HepG2 (cell line): Measurements from ENCODE around the gene FBH1. TPM values are rescaled to one million over a fixed set of nuclear protein-coding genes. Genes with fewer than 3 reads are reported as not detected.
A peak's percentile ranks its signal among the peaks of the same experiment; 100 is the strongest.

Experiments used
- ATF5 ChIP-seq: sonication (generic); formaldehyde crosslinking; IDR thresholded peaks from 2 replicates; pipeline ENCODE4 v1.4.0; 2020; ENCODE audit warnings: mild to moderate bottlenecking, low read depth, missing genetic modification reagents
- CSRNP1 ChIP-seq: sonication (generic); formaldehyde crosslinking; IDR thresholded peaks from 2 replicates; pipeline ENCODE4 v1.8.1; 2023; ENCODE audit warnings: mild to moderate bottlenecking, missing genetic modification reagents
- EP300 ChIP-seq, 3 experiments: sonication (generic) in 1 of 3; formaldehyde crosslinking in 1 of 3; IDR thresholded peaks; 2 replicates each; pipeline versions ENCODE4 v1.5.1 to v1.6.1; 2011 to 2020; ENCODE audit warnings: low read depth in 2 of 3, low read length in 2 of 3, borderline replicate concordance in 1 of 3, improper control_type of control experiment in 1 of 3, mild to moderate bottlenecking in 1 of 3, missing genetic modification reagents in 1 of 3, moderate library complexity in 1 of 3
- FOXJ3 ChIP-seq: sonication (generic); formaldehyde crosslinking; IDR thresholded peaks from 2 replicates; pipeline ENCODE4 v1.4.0; 2020; ENCODE audit warnings: missing genetic modification reagents, mild to moderate bottlenecking, borderline replicate concordance
- GATAD2A ChIP-seq: IDR thresholded peaks from 2 replicates; pipeline ENCODE4 v1.6.1; 2016
- HHEX ChIP-seq: IDR thresholded peaks from 2 replicates; pipeline ENCODE4 v1.6.1; 2016; ENCODE audit warnings: control low read depth
- KLF12 ChIP-seq: sonication (generic); formaldehyde crosslinking; IDR thresholded peaks from 2 replicates; pipeline ENCODE4 v1.4.0; 2020; ENCODE audit warnings: missing genetic modification reagents, borderline replicate concordance
- MEIS2 ChIP-seq: sonication (generic); formaldehyde crosslinking; IDR thresholded peaks from 2 replicates; pipeline ENCODE4 v1.9.0; 2021; ENCODE audit warnings: mild to moderate bottlenecking, missing genetic modification reagents
- MIER2 ChIP-seq: IDR thresholded peaks from 2 replicates; pipeline ENCODE4 v1.6.1; 2016; ENCODE audit warnings: missing biosample characterization, missing genetic modification reagents
- PHB2 ChIP-seq: fragments of 450-650 bp; IDR thresholded peaks from 2 replicates; pipeline ENCODE4 v1.6.1; 2018; ENCODE audit not compliant: partially characterized antibody
- PTBP1 ChIP-seq: fragments of 200-400 bp; formaldehyde crosslinking; IDR thresholded peaks from 2 replicates; pipeline ENCODE4 v1.6.1; 2018; ENCODE audit warnings: low read length, low read depth; ENCODE audit not compliant: poor library complexity, severe bottlenecking
- SAP130 ChIP-seq: IDR thresholded peaks from 2 replicates; pipeline ENCODE4 v1.6.1; 2016; ENCODE audit warnings: low read depth
- ZBTB20 ChIP-seq: sonication (generic); formaldehyde crosslinking; IDR thresholded peaks from 2 replicates; pipeline ENCODE4 v1.8.1; 2023; ENCODE audit warnings: missing genetic modification reagents, low read depth, mild to moderate bottlenecking, borderline replicate concordance
- ZFP36L2 ChIP-seq: sonication (generic); formaldehyde crosslinking; IDR thresholded peaks from 2 replicates; pipeline ENCODE4 v1.4.0; 2020; ENCODE audit warnings: missing genetic modification reagents
- ZNF230 ChIP-seq: sonication (generic); formaldehyde crosslinking; IDR thresholded peaks from 2 replicates; pipeline ENCODE4 v1.4.0; 2020; ENCODE audit warnings: mild to moderate bottlenecking, missing genetic modification reagents
- ZNF350 ChIP-seq: sonication (generic); formaldehyde crosslinking; IDR thresholded peaks from 2 replicates; pipeline ENCODE4 v1.4.0; 2020; ENCODE audit warnings: mild to moderate bottlenecking, low read depth, missing genetic modification reagents, borderline replicate concordance
- ZNF589 ChIP-seq: sonication (generic); formaldehyde crosslinking; conservative IDR thresholded peaks from 2 replicates; pipeline ENCODE4 v1.8.0; 2022; ENCODE audit warnings: mild to moderate bottlenecking, moderate library complexity, missing genetic modification reagents
- polyA plus RNA-seq, 8 experiments: library from polyadenylated mRNA; depleted of rRNA in 3 of 8; stranded (reverse) in 7 of 8; unstranded in 1 of 8; fragments of >200 nt; fragmentation: Illumina TruSeq in 4 of 8; extraction: Trizol in 4 of 8; gene quantifications; 2 replicates each; pipeline versions ENCODE4 v1.2.1 to v1.2.3, GENCODE V29; 2011 to 2016; ENCODE audit warnings: low read depth in 4 of 8, missing spikeins in 1 of 8, mixed read lengths in 1 of 8; ENCODE audit not compliant: insufficient read depth in 1 of 8
- total RNA-seq, 5 experiments: library from RNA; depleted of rRNA; stranded (reverse); fragments of >200 nt; fragmentation: Illumina TruSeq; extraction: Trizol; gene quantifications; 2 replicates each; pipeline ENCODE4 v1.2.3, GENCODE V29; 2016; ENCODE audit warnings: low read depth in 1 of 5
- TF ChIP-seq, protein P1 (sequence below): sonication (generic); formaldehyde crosslinking; IDR thresholded peaks from 2 replicates; pipeline ENCODE4 v1.8.0; 2022; ENCODE audit warnings: mild to moderate bottlenecking, missing genetic modification reagents, moderate library complexity
- TF ChIP-seq, protein P2 (sequence below): sonication (generic); formaldehyde crosslinking; IDR thresholded peaks from 2 replicates; pipeline ENCODE4 v1.4.0; 2020; ENCODE audit warnings: low read depth, missing genetic modification reagents

Gene FBH1
- total and polyA plus RNA-seq, 2 of the 13 experiments (the other 11 are each of a cell fraction or from before 2014, with no cell fraction given) = 48.8 to 60.3 TPM

DNA sequence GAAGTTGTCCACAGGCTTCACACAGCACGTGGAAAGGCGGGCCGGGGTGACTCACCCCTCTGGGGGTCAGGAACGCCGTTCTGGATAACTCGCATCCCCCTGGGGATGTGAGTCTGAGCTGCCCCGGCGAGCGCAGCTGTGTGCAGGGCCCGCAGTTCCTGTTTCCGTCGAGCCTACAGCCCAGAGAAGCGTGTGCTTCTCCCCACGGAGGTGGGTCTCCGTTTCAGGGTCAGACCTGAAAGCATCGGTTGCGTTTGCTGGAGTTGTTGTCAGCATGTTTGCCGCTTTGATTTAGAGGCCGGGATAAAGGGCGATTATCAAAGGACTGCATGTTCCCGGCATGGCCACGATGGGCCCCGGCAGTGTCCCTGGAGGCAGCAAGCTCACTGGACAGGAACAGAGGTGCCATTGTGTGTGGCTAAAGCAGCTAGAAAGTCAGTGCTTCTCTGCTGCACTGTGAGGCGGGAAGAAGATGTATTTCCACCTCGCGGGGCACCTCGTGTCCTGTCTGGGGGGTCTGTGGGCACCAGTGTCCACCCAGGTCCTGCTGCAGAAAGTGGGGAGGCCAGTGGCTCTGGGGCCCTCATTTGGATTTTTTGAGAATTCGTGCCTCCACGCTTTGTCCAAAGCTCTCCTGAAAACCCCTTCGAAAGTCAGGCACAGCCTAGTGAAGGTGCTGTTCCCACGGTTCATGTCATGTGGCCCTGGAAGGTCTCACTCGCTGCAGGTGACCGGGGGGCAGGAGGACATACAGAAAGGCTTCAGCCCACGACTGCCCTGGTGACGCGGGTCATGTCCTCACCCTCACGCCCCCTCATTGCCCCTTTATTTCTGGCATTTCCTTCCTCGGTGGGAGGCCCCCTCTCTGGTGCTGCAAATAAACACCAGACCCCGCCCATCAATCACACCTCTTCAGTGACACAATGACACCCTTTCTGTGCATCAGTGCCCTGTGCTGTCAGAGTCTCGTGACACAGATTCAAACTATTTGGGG is 49.4 kb upstream of the FBH1 start (continued):
- TF ChIP-seq CSRNP1 (CRISPR knock-in tag) (no peak), GATAD2A (no peak; the same call in 1 of the 2 replicates), ZNF350 (CRISPR knock-in tag) (no peak; the same call in 1 of the 2 replicates), ZNF230 (no peak), PTBP1 (no peak), ZBTB20 (CRISPR knock-in tag) (no peak; the same call in 1 of the 2 replicates), KLF12 (CRISPR knock-in tag) (no peak), MIER2 (no peak), SAP130 (CRISPR knock-in tag) (peak; percentile 68), HHEX (no peak), ZFP36L2 (no peak), EP300 (IDR thresholded peaks at IDR 0.05; ENCODE audit: low read depth in 2 of 2, low read length in 2 of 2) (peak in 1 of 2 experiments; percentile 30; a peak in 2 of 4 replicates), EP300 (CRISPR knock-in tag; IDR thresholded peaks at IDR 0.05; ENCODE audit: borderline replicate concordance) (no peak), FOXJ3 (CRISPR knock-in tag) (no peak), ZNF589 (0 out of 2 replicates have a peak, but pooled peaks have one; percentile 37), ATF5 (CRISPR knock-in tag) (no peak), MEIS2 (0 out of 2 replicates have a peak, but pooled peaks have one; percentile 6), PHB2 (no peak)
- TF ChIP-seq, protein P1, sequence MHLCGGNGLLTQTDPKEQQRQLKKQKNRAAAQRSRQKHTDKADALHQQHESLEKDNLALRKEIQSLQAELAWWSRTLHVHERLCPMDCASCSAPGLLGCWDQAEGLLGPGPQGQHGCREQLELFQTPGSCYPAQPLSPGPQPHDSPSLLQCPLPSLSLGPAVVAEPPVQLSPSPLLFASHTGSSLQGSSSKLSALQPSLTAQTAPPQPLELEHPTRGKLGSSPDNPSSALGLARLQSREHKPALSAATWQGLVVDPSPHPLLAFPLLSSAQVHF (CRISPR knock-in tag) = 0 out of 2 replicates have a peak, but pooled peaks have one; percentile 64
- TF ChIP-seq, protein P2, sequence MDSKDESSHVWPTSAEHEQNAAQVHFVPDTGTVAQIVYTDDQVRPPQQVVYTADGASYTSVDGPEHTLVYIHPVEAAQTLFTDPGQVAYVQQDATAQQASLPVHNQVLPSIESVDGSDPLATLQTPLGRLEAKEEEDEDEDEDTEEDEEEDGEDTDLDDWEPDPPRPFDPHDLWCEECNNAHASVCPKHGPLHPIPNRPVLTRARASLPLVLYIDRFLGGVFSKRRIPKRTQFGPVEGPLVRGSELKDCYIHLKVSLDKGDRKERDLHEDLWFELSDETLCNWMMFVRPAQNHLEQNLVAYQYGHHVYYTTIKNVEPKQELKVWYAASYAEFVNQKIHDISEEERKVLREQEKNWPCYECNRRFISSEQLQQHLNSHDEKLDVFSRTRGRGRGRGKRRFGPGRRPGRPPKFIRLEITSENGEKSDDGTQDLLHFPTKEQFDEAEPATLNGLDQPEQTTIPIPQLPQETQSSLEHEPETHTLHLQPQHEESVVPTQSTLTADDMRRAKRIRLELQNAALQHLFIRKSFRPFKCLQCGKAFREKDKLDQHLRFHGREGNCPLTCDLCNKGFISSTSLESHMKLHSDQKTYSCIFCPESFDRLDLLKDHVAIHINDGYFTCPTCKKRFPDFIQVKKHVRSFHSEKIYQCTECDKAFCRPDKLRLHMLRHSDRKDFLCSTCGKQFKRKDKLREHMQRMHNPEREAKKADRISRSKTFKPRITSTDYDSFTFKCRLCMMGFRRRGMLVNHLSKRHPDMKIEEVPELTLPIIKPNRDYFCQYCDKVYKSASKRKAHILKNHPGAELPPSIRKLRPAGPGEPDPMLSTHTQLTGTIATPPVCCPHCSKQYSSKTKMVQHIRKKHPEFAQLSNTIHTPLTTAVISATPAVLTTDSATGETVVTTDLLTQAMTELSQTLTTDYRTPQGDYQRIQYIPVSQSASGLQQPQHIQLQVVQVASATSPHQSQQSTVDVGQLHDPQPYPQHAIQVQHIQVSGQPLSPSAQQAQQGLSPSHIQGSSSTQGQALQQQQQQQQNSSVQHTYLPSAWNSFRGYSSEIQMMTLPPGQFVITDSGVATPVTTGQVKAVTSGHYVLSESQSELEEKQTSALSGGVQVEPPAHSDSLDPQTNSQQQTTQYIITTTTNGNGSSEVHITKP (CRISPR knock-in tag) = peak; percentile 92
